ENCODE data around the gene EVL. TPM values are rescaled to one million over a fixed set of nuclear protein-coding genes. Genes with fewer than 3 reads are reported as not detected.

Gene EVL
- total RNA-seq, 1 experiment from 2014 or later, result 82.9 TPM

GRCh38 chr14:100141098-100141497, 75.9 kb downstream of the EVL start:
- intact Hi-C loops (cut with micrococcal nuclease; ENCODE audit: unreplicated experiment), result no loop called here
- CTCF ChIA-PET, result no interaction called here

DNA sequence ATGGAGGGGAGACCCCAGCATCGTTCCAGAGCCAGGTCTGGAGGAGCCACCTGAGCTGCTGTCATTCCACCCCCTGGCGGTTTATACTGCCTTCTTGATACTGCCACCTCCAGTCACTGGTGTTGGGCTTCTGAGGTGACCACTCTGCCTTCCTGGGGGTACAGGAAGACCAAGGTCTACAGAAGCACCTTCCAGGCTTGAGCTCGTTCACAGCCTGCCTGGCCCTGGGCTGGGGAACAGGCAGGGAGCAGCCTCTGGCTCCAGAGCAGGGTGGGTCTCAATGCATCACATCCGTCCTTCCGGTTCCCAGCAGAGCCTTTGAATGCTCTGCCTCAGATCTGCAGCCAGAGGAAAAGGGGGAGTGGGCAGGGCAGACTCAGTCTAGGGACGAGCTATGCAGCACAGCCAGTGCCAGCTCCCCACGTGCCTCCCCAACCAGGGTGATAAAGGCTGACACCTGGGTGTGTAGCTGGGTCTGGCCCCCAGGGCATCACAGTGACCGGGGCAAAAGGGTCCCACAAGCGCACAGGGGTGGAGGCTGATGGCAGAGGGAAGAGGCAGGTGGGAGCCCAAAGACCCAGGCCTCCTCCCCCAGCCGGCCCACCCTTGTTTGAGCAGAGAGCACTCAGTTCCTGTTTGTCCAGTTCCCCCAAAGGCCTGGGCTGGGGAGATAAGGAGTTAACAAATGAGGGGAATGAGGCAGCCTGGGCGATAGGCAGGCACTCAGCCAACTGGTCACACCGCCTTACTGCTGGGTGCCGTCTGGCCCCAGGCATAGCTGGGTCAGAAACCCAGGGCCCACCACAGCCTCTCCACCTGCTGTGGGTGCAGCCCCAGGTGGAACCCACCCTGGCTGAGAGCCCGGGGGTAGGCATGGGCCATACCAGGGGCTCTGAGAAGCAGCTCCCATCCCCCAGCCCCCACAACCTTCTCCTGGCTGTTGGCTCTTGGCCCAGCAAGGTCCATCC, 77.1 kb downstream of the EVL start:
- no TSS peak for BruUV-seq (replicated peaks)
- ChIA-PET CTCF (no interaction called here), POLR2A (ENCODE audit: low non-redundant PET) (no interaction called here)
- TF ChIP-seq CTCF (conservative IDR thresholded peaks at IDR 0.05; ENCODE audit: low read depth, low read length), result no peak
- TF ChIP-seq EZH2 (IDR thresholded peaks at IDR 0.05; ENCODE audit: borderline replicate concordance, low read depth, low read length, poor library complexity, severe bottlenecking), result no peak
- H3K9me3 ChIP-seq (ENCODE audit: low read depth, low read length, poor library complexity, severe bottlenecking), result no peaks in the 10 kb centered on the region
- no peak overlapping the region for H3K4me3 ChIP-seq (ENCODE audit: low read depth, low read length, poor library complexity, severe bottlenecking)
- intact Hi-C loops (cut with micrococcal nuclease; ENCODE audit: unreplicated experiment), result no loop called here
- H3K27me3 ChIP-seq (replicated peaks; ENCODE audit: insufficient read depth, low read depth, low read length, poor library complexity), result no peaks in the 10 kb centered on the region
- no peaks in the 10 kb centered on the region for H3K36me3 ChIP-seq (ENCODE audit: insufficient read depth, low read length, poor library complexity, severe bottlenecking)
- DNase-seq (ENCODE audit: low spot score), result no peak
- H3K27ac ChIP-seq (ENCODE audit: low read depth, low read length, poor library complexity, severe bottlenecking), result no peak overlapping the region
- H3K4me1 ChIP-seq (ENCODE audit: insufficient read depth, low read length, poor library complexity, severe bottlenecking), result no peaks in the 10 kb centered on the region

More at GRCh38 chr14:100141098-100141497, 75.9 kb downstream of the EVL start:
- H3K27me3 ChIP-seq (replicated peaks; ENCODE audit: insufficient read depth, low read depth, low read length, poor library complexity), result no peaks in the 10 kb centered on the region
- TF ChIP-seq CTCF (conservative IDR thresholded peaks at IDR 0.05; ENCODE audit: low read depth, low read length) (no peak), EZH2 (IDR thresholded peaks at IDR 0.05; ENCODE audit: borderline replicate concordance, low read depth, low read length, poor library complexity, severe bottlenecking) (no peak)
- no peak for DNase-seq (ENCODE audit: low spot score)
- no peak overlapping the region for H3K4me3 ChIP-seq (ENCODE audit: low read depth, low read length, poor library complexity, severe bottlenecking)
- no peaks in the 10 kb centered on the region for H3K36me3 ChIP-seq (ENCODE audit: insufficient read depth, low read length, poor library complexity, severe bottlenecking)
- BruUV-seq (replicated peaks), result no TSS peak
- no peak overlapping the region for H3K27ac ChIP-seq (ENCODE audit: low read depth, low read length, poor library complexity, severe bottlenecking)
- POLR2A ChIA-PET (ENCODE audit: low non-redundant PET), result no interaction called here
- no peaks in the 10 kb centered on the region for H3K4me1 ChIP-seq (ENCODE audit: insufficient read depth, low read length, poor library complexity, severe bottlenecking)
- H3K9me3 ChIP-seq (ENCODE audit: low read depth, low read length, poor library complexity, severe bottlenecking), result no peaks in the 10 kb centered on the region

DNA sequence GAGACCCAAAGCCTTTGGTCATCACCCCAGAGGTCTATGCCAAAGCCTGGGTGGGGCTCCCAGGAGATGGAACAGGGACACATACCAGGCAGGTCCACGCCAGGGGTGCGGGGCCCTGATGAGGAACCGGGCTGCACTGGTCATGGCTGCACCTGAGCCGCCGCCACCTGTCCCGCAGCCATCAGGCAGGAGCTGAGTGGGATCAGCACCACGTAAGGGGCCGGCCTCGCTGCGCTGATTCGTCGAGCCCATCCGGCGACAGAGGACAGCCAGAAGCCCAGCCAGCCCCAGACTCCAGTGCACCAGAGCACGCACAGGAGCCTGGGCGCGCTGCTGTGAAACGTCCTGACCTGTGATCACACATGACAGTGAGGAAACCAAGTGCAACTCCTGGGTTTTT, 78.3 kb downstream of the EVL start:
- no TSS peak for BruUV-seq (replicated peaks)

More for the DNA sequence above, 78.3 kb downstream of the EVL start:
- no peak for TF ChIP-seq CTCF (conservative IDR thresholded peaks at IDR 0.05; ENCODE audit: low read depth, low read length)
- TF ChIP-seq EZH2 (IDR thresholded peaks at IDR 0.05; ENCODE audit: borderline replicate concordance, low read depth, low read length, poor library complexity, severe bottlenecking), result no peak
- CTCF ChIA-PET, result no interaction called here
- Histone ChIP-seq H3K4me1 (ENCODE audit: insufficient read depth, low read length, poor library complexity, severe bottlenecking) (no peaks in the 10 kb centered on the region), H3K9me3 (ENCODE audit: low read depth, low read length, poor library complexity, severe bottlenecking) (no peaks in the 10 kb centered on the region), H3K4me3 (ENCODE audit: low read depth, low read length, poor library complexity, severe bottlenecking) (no peak overlapping the region), H3K27me3 (replicated peaks; ENCODE audit: insufficient read depth, low read depth, low read length, poor library complexity) (no peaks in the 10 kb centered on the region), H3K36me3 (ENCODE audit: insufficient read depth, low read length, poor library complexity, severe bottlenecking) (no peaks in the 10 kb centered on the region), H3K27ac (ENCODE audit: low read depth, low read length, poor library complexity, severe bottlenecking) (no peak overlapping the region)
- no peak for DNase-seq (ENCODE audit: low spot score)
- POLR2A ChIA-PET (ENCODE audit: low non-redundant PET), result no interaction called here
- intact Hi-C loops (cut with micrococcal nuclease; ENCODE audit: unreplicated experiment), result no loop called here
